Endothelial cell of umbilical vein (primary cell): ENCODE data around the gene LRRC8E. TPM values are rescaled to one million over a fixed set of nuclear protein-coding genes. Genes with fewer than 3 reads are reported as not detected.

Experiments used
- BruUV-seq: library from RNA; stranded (reverse); fragments of 400-500 nt; replicated peaks from 2 replicates; lab custom pipeline; 2021; lab: Mats Ljungman, UMichigan
- CTCF ChIA-PET: fragments of 300-600, 350-600 bp; sonication (Branson Sonifier 250); formaldehyde crosslinking; loops from one replicate; lab custom pipeline; 2021; ENCODE audit warnings: antibody characterized with exemption, inconsistent platforms; lab: Charles Lee
- POLR2A ChIA-PET: fragments of 300-600, 350-600 bp; sonication (Branson Sonifier 250); formaldehyde crosslinking; loops from one replicate; lab custom pipeline; 2021; ENCODE audit warnings: antibody characterized with exemption, inconsistent platforms; lab: Charles Lee
- DNase-seq: peaks from one replicate; pipeline ENCODE4 v3.0.0-alpha.2; 2011; ENCODE audit warnings: low read depth, low spot score
- FAIRE-seq: peaks from 2 replicates; lab custom pipeline; 2011; peaks lifted over from hg19 to GRCh38; lab: Jason Lieb, UNC
- H2AFZ ChIP-seq: 2 replicates; pipeline ENCODE4 v1.6.0; 2012; ENCODE audit warnings: low read depth, low read length, control low read depth, inconsistent platforms
- H3K27ac ChIP-seq: 2 replicates; pipeline ENCODE4 v1.5.1; 2011; ENCODE audit warnings: low read depth, mild to moderate bottlenecking, control low read depth, low read length, moderate library complexity; ENCODE audit not compliant: insufficient read depth
- H3K27me3 ChIP-seq, 2 experiments: 2 replicates each; pipeline versions ENCODE4 v1.6.0 to v1.6.1; 2011; ENCODE audit warnings: low read length in 2 of 2, mixed read lengths in 1 of 2; ENCODE audit not compliant: control insufficient read depth in 2 of 2, insufficient read depth in 2 of 2
- H3K36me3 ChIP-seq, 2 experiments: 2 replicates in 1 of 2; 3 replicates in 1 of 2; pipeline ENCODE4 v1.5.1; 2011; ENCODE audit warnings: low read length in 2 of 2, mild to moderate bottlenecking in 1 of 2, moderate library complexity in 1 of 2; ENCODE audit not compliant: control insufficient read depth in 2 of 2, insufficient read depth in 2 of 2; ENCODE audit errors: extremely low read depth in 1 of 2
- H3K4me1 ChIP-seq: 3 replicates; pipeline ENCODE4 v1.5.1; 2011; ENCODE audit warnings: mild to moderate bottlenecking, low read length; ENCODE audit not compliant: control insufficient read depth, insufficient read depth; ENCODE audit errors: extremely low read depth
- H3K4me2 ChIP-seq: 2 replicates; pipeline ENCODE4 v1.6.1; 2011; ENCODE audit warnings: low read length, control low read depth, mixed read lengths; ENCODE audit not compliant: insufficient read depth
- H3K4me3 ChIP-seq, 3 experiments: fragments of 200-600 bp in 1 of 3; sonication (generic), shearing (Covaris generic) in 1 of 3; replicated peaks in 1 of 3; 2 replicates each; pipeline ENCODE4 v1.5.1; 2011 to 2016; ENCODE audit warnings: control low read depth in 3 of 3, low read length in 3 of 3, mild to moderate bottlenecking in 2 of 3, inconsistent platforms in 1 of 3, low read depth in 1 of 3, moderate library complexity in 1 of 3; ENCODE audit not compliant: insufficient read depth in 1 of 3
- H3K79me2 ChIP-seq: 2 replicates; pipeline ENCODE4 v1.6.0; 2012; ENCODE audit warnings: low read length, inconsistent platforms; ENCODE audit not compliant: control insufficient read depth, insufficient read depth
- H3K9ac ChIP-seq: replicated peaks from 2 replicates; pipeline ENCODE3; 2011; ENCODE audit warnings: low read length, control low read depth; ENCODE audit not compliant: insufficient read depth; ENCODE audit errors: extremely low read depth
- H3K9me1 ChIP-seq: replicated peaks from 3 replicates; pipeline ENCODE4 v1.6.0; 2011; ENCODE audit warnings: mild to moderate bottlenecking, low read length; ENCODE audit not compliant: control insufficient read depth, insufficient read depth; ENCODE audit errors: extremely low read depth
- H3K9me3 ChIP-seq: replicated peaks from 2 replicates; pipeline ENCODE4 v1.5.1; 2012; ENCODE audit warnings: low read length, inconsistent platforms; ENCODE audit not compliant: control insufficient read depth, insufficient read depth
- H4K20me1 ChIP-seq: replicated peaks from 2 replicates; pipeline ENCODE3; 2011; ENCODE audit warnings: mild to moderate bottlenecking, low read length; ENCODE audit not compliant: control insufficient read depth, insufficient read depth; ENCODE audit errors: extremely low read depth
- CTCF ChIP-seq, 2 donors: IDR thresholded peaks; 1 replicate in 1 of 2; 2 replicates in 1 of 2; pipeline ENCODE4 v1.5.1; 2011; ENCODE audit warnings: low read length in 2 of 2, mild to moderate bottlenecking in 2 of 2, moderate library complexity in 2 of 2, control low read depth in 1 of 2, inconsistent platforms in 1 of 2, low read depth in 1 of 2; ENCODE audit not compliant: insufficient read depth in 1 of 2; ENCODE audit errors: extremely low read depth in 1 of 2
- EZH2 ChIP-seq: IDR thresholded peaks from 2 replicates; pipeline ENCODE4 v1.6.1; 2012; ENCODE audit warnings: borderline replicate concordance, low read depth, mild to moderate bottlenecking, moderate library complexity, low read length, inconsistent platforms; ENCODE audit not compliant: severe bottlenecking
- FOS ChIP-seq: IDR thresholded peaks from 2 replicates; pipeline ENCODE4 v1.6.1; 2011; ENCODE audit warnings: mild to moderate bottlenecking, low read length, moderate library complexity, borderline replicate concordance; ENCODE audit not compliant: insufficient read depth
- GATA2 ChIP-seq: IDR thresholded peaks from 2 replicates; pipeline ENCODE4 v1.7.0; 2011; ENCODE audit warnings: low read depth, mild to moderate bottlenecking, moderate library complexity, mixed read lengths, low read length; ENCODE audit not compliant: insufficient read length, insufficient read depth
- JUN ChIP-seq: IDR thresholded peaks from 2 replicates; pipeline ENCODE4 v1.6.1; 2011; ENCODE audit warnings: borderline replicate concordance, low read depth; ENCODE audit not compliant: insufficient read length, insufficient read depth
- MAX ChIP-seq: IDR thresholded peaks from 2 replicates; pipeline ENCODE4 v1.6.1; 2011; ENCODE audit not compliant: insufficient read depth, insufficient read length
- MYC ChIP-seq: IDR thresholded peaks from one replicate; pipeline ENCODE4 v1.6.1; 2011; ENCODE audit warnings: mild to moderate bottlenecking, low read depth, low read length
- POLR2A ChIP-seq: IDR thresholded peaks from 2 replicates; pipeline ENCODE4 v1.6.1; 2012; ENCODE audit warnings: low read depth, mild to moderate bottlenecking, control low read depth, low read length
- POLR2AphosphoS5 ChIP-seq: IDR thresholded peaks from 2 replicates; pipeline ENCODE4 v1.6.1; 2012; ENCODE audit warnings: low read depth, mild to moderate bottlenecking, control low read depth, low read length, moderate library complexity; ENCODE audit not compliant: insufficient read depth
- dilution Hi-C: fragments of 300-500 bp; cut with MboI; formaldehyde crosslinking; loops from one replicate; pipeline ENCODE4 v1.15.0; 2019; ENCODE audit warnings: low sequenced_read_pairs; ENCODE audit not compliant: extremely low pct_ligation_motif_present
- intact Hi-C: fragments of 100-400 bp; cut with micrococcal nuclease; formaldehyde crosslinking; loops from one replicate; pipeline ENCODE4 v1.10.0; 2022
- polyA plus RNA-seq, 4 experiments: library from polyadenylated mRNA; depleted of rRNA in 3 of 4; stranded (reverse) in 3 of 4; unstranded in 1 of 4; fragments of >200 nt; gene quantifications; 2 replicates each; pipeline versions ENCODE4 v1.2.1 to v1.2.3, GENCODE V29; 2011 to 2012; ENCODE audit warnings: missing spikeins in 1 of 4
- total RNA-seq: library from RNA; stranded (reverse); gene quantifications from 2 replicates; pipeline ENCODE4 v1.2.3, GENCODE V29; 2021

Gene LRRC8E
- total and polyA plus RNA-seq, 2 donors (not counting 3 experiments of a cell fraction or from before 2014, with no cell fraction given), result 1.1 to 1.6 TPM

GRCh38 chr19:7862413-7862951 lies 25.8 kb upstream of the LRRC8E start:
- Histone ChIP-seq H3K9ac (no peak overlapping the region), H3K27me3 (peaks cover 12 to 21% of the 10 kb centered on the region in 2 experiments), H3K4me2 (no peak overlapping the region), H3K4me3 (peak overlapping the region in 2 of 3 experiments; percentile 3), H3K4me1 (no peaks in the 10 kb centered on the region), H3K27ac (no peak overlapping the region), H2AFZ (peak overlapping the region; percentile 31), H3K79me2 (no peaks in the 10 kb centered on the region), H3K9me3 (no peaks in the 10 kb centered on the region), H3K36me3 (no peaks in the 10 kb centered on the region), H3K9me1 (no peaks in the 10 kb centered on the region), H4K20me1 (no peaks in the 10 kb centered on the region)
- intact Hi-C loops, result no loop called here
- CTCF ChIA-PET, result interaction anchor here (0.8 to 1.8 kb wide), 6 partner anchors 8 to 294 kb away, joined by 3 to 7 read pairs (median 4); no protein-coding TSS in a partner anchor
- POLR2A ChIA-PET, result no interaction called here
- no TSS peak for BruUV-seq
- TF ChIP-seq GATA2 (no peak), FOS (no peak), POLR2AphosphoS5 (no peak), CTCF (IDR thresholded peaks at IDR 0.05; ENCODE audit: extremely low read depth in 1 of 2, insufficient read depth in 1 of 2, low read depth in 1 of 2, low read length in 2 of 2) (no peak), POLR2A (no peak), JUN (no peak), EZH2 (no peak), MAX (no peak), MYC (no peak)
- DNase-seq (peak; percentile 49), FAIRE-seq (peak; percentile 44)
- dilution Hi-C loops, result no loop called here
